ENCODE data around the gene RSRC1.
"Not testable (repeated sequence)": the region's sequence is repeated elsewhere in the genome, so short reads cannot be mapped to it uniquely, and the experiment has no call there.

RSRC1 gene

DNA sequence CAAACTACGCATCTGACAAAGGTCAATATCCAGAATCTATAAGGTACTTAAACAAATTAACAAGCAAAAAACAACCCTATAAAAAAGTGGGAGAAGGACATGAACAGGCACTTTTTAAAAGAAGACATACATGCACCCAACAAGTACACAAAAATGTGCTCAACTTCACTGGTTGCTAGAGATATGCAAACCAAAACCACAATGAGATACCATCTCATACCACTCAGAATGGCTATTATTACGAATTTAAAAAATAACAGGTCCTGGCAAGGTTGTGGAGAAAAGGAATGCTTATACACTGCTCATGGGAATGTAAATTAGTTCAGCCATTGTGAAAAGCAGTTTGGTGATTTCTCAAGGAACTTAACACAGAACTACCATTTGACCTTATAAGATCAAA is 285.5 kb downstream of the RSRC1 start:
- no peak overlapping the region for H3K27ac ChIP-seq
- no peak for DNase-seq (ENCODE audit: low spot score)
- no peak overlapping the region for H3K4me3 ChIP-seq
- TF ChIP-seq, protein P1, sequence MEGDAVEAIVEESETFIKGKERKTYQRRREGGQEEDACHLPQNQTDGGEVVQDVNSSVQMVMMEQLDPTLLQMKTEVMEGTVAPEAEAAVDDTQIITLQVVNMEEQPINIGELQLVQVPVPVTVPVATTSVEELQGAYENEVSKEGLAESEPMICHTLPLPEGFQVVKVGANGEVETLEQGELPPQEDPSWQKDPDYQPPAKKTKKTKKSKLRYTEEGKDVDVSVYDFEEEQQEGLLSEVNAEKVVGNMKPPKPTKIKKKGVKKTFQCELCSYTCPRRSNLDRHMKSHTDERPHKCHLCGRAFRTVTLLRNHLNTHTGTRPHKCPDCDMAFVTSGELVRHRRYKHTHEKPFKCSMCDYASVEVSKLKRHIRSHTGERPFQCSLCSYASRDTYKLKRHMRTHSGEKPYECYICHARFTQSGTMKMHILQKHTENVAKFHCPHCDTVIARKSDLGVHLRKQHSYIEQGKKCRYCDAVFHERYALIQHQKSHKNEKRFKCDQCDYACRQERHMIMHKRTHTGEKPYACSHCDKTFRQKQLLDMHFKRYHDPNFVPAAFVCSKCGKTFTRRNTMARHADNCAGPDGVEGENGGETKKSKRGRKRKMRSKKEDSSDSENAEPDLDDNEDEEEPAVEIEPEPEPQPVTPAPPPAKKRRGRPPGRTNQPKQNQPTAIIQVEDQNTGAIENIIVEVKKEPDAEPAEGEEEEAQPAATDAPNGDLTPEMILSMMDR (IDR thresholded peaks at IDR 0.05): no peak

- Histone ChIP-seq H3K27ac (no peak overlapping the region), H3K4me3 (no peak overlapping the region)
- DNase-seq (ENCODE audit: low spot score): no peak
- TF ChIP-seq, protein P1 (IDR thresholded peaks at IDR 0.05): no peak
These were observed 292.7 kb downstream of the RSRC1 start for GRCh38 chr3:158402590-158402989.

DNA sequence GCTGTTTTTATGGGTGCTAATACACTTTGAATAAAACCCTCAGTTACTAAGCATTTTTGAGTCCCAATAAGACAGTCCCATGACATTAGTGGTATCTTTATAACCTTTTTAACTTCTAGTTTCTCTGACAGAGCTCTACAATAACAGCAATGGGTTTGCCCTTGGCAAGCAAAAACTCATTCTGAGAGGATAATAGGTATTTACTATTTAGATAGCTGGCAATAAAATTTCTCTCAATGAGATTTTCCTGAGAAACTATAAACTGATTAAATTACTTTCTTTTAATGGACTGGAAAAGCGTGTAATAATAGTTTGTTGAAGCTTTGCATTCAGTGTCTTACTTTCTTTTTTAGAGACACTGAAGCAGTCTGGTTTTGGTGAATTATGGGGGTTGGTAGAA is 293.1 kb downstream of the RSRC1 start:
- Histone ChIP-seq H3K4me3 (no peak overlapping the region), H3K27ac (no peak overlapping the region)
- no peak for DNase-seq (ENCODE audit: low spot score)
- TF ChIP-seq, protein P1 (IDR thresholded peaks at IDR 0.05): no peak

DNA sequence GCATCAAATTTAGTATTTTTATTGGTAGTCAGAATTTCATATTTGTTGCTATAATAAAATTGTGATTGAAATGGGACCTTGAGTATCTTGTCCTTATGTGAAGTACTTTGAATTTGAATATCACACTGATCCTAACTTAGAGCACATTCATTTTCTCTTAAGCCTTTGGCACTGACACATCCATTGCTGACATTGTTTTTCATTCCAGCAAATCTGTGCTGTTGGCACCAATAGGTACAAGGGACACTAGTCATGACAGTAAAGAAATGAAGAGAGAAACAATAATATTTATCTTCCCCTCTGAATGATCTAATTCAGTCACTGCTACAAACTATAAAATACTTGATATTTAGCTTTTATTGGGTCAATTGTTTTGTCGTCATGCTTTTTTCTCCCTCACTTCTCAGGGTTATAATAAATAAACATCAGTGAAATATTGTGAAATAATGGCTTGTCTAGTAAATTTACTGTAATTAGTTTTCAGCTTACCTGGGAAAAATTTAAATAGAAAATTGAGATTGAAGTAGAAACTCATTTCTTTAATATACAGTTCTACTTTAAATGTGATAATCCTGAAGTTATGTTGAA is 294.3 kb downstream of the RSRC1 start:
- Histone ChIP-seq H3K27ac (no peak overlapping the region), H3K4me3 (no peak overlapping the region)
- TF ChIP-seq, protein P1 (IDR thresholded peaks at IDR 0.05): no peak
- no peak for DNase-seq (ENCODE audit: low spot score)

- no peak for DNase-seq (ENCODE audit: low spot score)
- no peak overlapping the region for H3K4me3 ChIP-seq
- TF ChIP-seq, protein P1 (IDR thresholded peaks at IDR 0.05): no peak
- no peak overlapping the region for H3K27ac ChIP-seq
These were observed 295.6 kb downstream of the RSRC1 start for GRCh38 chr3:158405507-158405906.

DNA sequence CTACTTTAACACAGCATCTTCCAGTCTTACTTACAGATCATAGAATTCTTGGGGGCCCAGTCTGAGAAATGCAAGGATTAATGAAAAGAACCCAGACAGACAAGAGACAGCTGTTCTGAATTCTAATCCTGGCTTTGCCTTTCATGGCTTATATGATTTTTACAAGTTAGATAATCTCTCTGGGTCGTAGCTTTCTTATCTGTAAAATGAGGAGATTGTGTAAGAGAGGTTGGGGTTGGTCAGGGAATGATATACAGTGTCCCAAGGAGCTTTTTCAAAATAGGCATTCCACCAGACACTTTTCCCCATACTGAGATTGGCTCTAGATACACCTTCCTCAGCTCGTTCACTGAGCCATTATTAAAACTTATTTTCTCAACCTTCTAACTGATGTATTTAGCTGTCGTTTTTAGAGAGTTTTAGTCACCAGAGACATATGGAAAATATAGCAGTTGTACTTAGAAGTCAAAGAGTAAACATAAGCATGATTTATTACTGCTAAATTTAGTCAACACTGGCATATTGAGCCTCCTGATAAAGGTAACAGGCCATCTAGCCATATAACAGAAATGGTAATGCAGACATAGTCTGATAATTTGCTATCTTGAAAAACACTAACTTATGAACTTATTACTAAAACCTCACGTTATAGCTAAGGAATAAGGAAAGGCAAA is 298.1 kb downstream of the RSRC1 start:
- TF ChIP-seq, protein P1 (IDR thresholded peaks at IDR 0.05): no peak
- DNase-seq (ENCODE audit: low spot score): no peak

DNA sequence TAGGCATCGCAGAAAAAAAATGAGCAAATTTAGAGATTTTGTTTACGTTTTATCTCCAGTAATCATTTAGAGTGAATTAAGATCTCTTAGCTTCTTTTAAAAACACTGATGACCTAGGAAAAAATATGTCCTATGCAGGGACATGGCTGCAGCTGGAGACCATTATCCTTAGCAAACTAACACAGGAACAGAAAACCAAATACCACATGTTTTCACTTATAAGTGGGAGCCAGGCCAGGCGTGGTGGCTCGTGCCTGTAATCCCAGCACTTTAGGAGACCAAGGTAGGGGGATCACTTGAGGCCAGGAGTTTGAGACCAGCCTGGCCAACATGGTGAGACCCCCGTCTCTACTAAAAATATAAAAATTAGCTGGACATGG is 298.6 kb downstream of the RSRC1 start:
- not testable (repeated sequence) for DNase-seq (ENCODE audit: low spot score); H3K27ac ChIP-seq; H3K4me3 ChIP-seq

More for the DNA sequence above, 298.1 kb downstream of the RSRC1 start:
- Histone ChIP-seq H3K27ac (no peak overlapping the region), H3K4me3 (no peak overlapping the region)
